Suprapubic skin (tissue), 4 donors: ENCODE data around the gene CEACAM21. TPM values are rescaled to one million over a fixed set of nuclear protein-coding genes. Genes with fewer than 3 reads are reported as not detected.

Experiments used
- DNase-seq, 2 donors: peaks; one replicate each; pipeline ENCODE4 v3.0.0-alpha.2; 2019; ENCODE audit warnings: low spot score in 2 of 2
- H3K27ac ChIP-seq: fragments of 200-600 bp; sonication (generic); one replicate; pipeline ENCODE4 v1.5.1; 2019
- H3K27me3 ChIP-seq: fragments of 200-600 bp; sonication (generic); one replicate; pipeline ENCODE4 v1.5.1; 2019
- H3K36me3 ChIP-seq: fragments of 200-600 bp; sonication (generic); one replicate; pipeline ENCODE4 v1.5.1; 2019
- H3K4me1 ChIP-seq: fragments of 200-600 bp; sonication (generic); one replicate; pipeline ENCODE4 v1.5.1; 2019
- H3K4me3 ChIP-seq: fragments of 200-600 bp; sonication (generic); one replicate; pipeline ENCODE4 v1.5.1; 2019; ENCODE audit warnings: mild to moderate bottlenecking
- H3K9me3 ChIP-seq: fragments of 200-600 bp; sonication (generic); one replicate; pipeline ENCODE4 v1.5.1; 2019
- EP300 ChIP-seq: sonication (generic); formaldehyde crosslinking; IDR thresholded peaks from one replicate; pipeline ENCODE4 v1.6.1; 2017; ENCODE audit warnings: antibody characterized with exemption
- POLR2A ChIP-seq, 2 donors: fragments of 450-650 bp; IDR thresholded peaks; one replicate each; pipeline ENCODE4 v1.6.1; 2017; ENCODE audit warnings: antibody characterized with exemption in 2 of 2, mild to moderate bottlenecking in 2 of 2, moderate library complexity in 2 of 2
- POLR2AphosphoS5 ChIP-seq, 3 donors: sonication (generic); formaldehyde crosslinking; IDR thresholded peaks; one replicate each; pipeline ENCODE4 v1.6.1; 2017; ENCODE audit warnings: antibody characterized with exemption in 3 of 3
- WGBS: methylation state at CpG from one replicate; pipeline ENCODE4 v1.1.5; 2018; 5-methylcytosine and 5-hydroxymethylcytosine counted together
- total RNA-seq, 4 donors: library from RNA; depleted of rRNA; stranded (reverse); fragments of >200 nt; gene quantifications; one replicate each; pipeline ENCODE4 v1.1.0, GENCODE V29; 2016
- TF ChIP-seq, protein P1 (sequence below), 2 donors: fragments of 200-600 bp in 1 of 2; fragments of 450-650 bp in 1 of 2; sonication (generic) in 1 of 2; IDR thresholded peaks; one replicate each; pipeline ENCODE4 v1.5.1; 2016 to 2019; ENCODE audit warnings: antibody characterized with exemption in 2 of 2, mild to moderate bottlenecking in 1 of 2, moderate library complexity in 1 of 2

CEACAM21 gene
- total RNA-seq, 4 donors from 2014 or later = 2.3 TPM; not detected in 3

DNA sequence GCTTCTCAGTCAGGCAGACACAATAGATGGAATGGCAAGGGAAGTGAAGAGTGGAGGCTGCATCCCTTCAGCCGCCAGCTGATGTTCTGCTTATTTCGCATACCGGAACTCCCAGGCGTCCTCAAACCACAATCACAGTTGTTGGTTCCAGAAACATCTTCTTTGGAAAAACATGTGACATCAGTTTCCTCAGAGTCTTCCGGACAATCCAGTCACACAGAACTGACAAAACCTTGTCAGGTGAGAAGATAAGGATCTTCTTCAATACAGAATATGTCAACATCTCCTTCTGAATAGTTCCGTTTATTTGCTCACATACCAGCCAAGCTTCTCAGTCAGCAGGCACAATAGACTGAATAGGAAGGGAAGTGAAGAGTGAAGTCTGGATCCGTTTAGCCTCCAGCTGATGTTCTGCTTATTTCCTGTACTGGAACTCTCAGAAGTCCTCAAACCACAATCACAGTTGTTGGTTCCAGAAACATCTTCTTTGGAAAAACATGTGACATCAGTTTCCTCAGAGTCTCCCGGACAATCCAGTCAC lies 45.1 kb upstream of the CEACAM21 start:
- no peak for DNase-seq
- 27% methylated on average over 8 of the region's 8 CpGs for WGBS
- no peaks in the 10 kb centered on the region for H3K9me3 ChIP-seq

DNA sequence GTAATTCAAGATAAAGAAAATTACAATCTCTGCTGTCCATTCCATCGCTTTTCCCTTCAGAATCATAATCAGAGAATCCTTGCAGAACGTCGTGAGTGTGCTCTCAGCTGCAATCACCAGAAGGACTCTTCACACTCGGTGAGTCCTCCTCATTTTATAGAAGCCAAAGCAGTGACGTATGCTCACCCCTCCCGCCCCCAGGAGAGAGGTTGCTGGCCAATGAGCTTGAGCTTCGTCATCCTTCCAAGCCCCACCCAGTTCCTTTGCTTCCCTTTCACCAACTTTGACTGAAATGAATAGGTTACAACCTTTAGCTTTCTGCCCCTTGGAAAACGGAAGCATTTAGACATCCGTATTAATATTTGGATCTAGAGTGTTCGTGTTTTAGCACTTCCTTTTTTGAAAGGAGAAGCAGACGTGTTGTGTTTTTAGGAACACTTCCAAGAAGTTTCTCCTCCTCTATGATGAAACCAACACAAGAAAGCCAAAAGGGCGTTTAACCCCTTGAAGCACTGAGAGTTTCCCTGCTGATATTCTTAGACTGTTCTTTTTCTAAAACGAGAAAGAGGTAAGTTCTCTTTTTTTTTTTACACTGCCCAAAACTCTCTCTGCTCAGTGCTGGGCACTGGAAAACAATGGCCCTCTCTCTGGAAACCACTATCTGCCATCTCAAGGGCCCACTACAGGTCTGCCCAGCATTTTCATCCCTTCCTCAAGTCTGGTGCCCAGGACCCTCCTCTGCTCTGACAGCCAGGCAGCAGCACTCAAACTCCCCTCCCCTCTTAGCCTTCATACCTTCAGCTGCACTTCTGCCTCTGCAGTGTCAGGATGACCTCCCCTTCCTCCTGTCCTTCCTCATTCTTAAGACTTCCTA lies 44.3 kb upstream of the CEACAM21 start:
- H3K4me3 ChIP-seq = peak overlapping the region; percentile 25
- H3K4me1 ChIP-seq = peaks cover 29% of the 10 kb centered on the region
- peak overlapping the region; percentile 87 for H3K27ac ChIP-seq
- no peaks in the 10 kb centered on the region for H3K36me3 ChIP-seq
- WGBS = 17% methylated on average over 13 of the region's 13 CpGs
- no peaks in the 10 kb centered on the region for H3K9me3 ChIP-seq
- peak; percentile 89 for DNase-seq
- H3K27me3 ChIP-seq = peaks cover 24% of the 10 kb centered on the region
- TF ChIP-seq POLR2A (IDR thresholded peaks at IDR 0.05) (peak; percentile 79 to 96), EP300 (no peak), POLR2AphosphoS5 (IDR thresholded peaks at IDR 0.05) (peak in 1 of 3 donors; percentile 67)

More for the DNA sequence above, 45.1 kb upstream of the CEACAM21 start:
- H3K27me3 ChIP-seq = peaks cover 28% of the 10 kb centered on the region
- H3K27ac ChIP-seq = peak overlapping the region; percentile 87
- TF ChIP-seq EP300 = no peak
- TF ChIP-seq POLR2AphosphoS5 (IDR thresholded peaks at IDR 0.05) = no peak
- TF ChIP-seq POLR2A (IDR thresholded peaks at IDR 0.05) = no peak
- peaks cover 29% of the 10 kb centered on the region for H3K4me1 ChIP-seq
- H3K36me3 ChIP-seq = no peaks in the 10 kb centered on the region
- H3K4me3 ChIP-seq = peak overlapping the region; percentile 25

DNA sequence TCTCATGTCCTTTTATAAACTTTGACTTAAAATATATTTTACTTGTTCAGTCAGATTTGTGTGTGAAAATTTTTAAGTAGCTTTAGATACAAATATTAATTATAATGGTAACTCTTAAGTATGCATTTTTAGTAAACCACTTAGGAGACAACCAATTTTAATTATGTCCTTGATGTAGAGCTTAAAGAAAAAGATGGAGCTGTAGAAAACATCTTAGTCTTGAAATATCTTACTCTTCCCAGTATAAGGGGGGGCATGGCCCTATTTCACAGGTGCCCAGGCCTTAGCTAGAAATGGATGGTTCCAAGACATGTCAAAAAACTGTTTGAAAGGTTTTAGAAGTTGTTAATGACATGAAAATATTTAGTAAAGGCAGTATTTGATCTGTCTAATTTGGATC lies 43.4 kb upstream of the CEACAM21 start:
- no peak overlapping the region for H3K27ac ChIP-seq
- H3K4me1 ChIP-seq = peaks cover 29% of the 10 kb centered on the region
- no peak overlapping the region for H3K4me3 ChIP-seq
- H3K27me3 ChIP-seq = peaks cover 24% of the 10 kb centered on the region
- DNase-seq = no peak
- no peaks in the 10 kb centered on the region for H3K36me3 ChIP-seq
- no peaks in the 10 kb centered on the region for H3K9me3 ChIP-seq
- TF ChIP-seq EP300 (no peak), POLR2AphosphoS5 (IDR thresholded peaks at IDR 0.05) (no peak), POLR2A (IDR thresholded peaks at IDR 0.05) (no peak)

DNA sequence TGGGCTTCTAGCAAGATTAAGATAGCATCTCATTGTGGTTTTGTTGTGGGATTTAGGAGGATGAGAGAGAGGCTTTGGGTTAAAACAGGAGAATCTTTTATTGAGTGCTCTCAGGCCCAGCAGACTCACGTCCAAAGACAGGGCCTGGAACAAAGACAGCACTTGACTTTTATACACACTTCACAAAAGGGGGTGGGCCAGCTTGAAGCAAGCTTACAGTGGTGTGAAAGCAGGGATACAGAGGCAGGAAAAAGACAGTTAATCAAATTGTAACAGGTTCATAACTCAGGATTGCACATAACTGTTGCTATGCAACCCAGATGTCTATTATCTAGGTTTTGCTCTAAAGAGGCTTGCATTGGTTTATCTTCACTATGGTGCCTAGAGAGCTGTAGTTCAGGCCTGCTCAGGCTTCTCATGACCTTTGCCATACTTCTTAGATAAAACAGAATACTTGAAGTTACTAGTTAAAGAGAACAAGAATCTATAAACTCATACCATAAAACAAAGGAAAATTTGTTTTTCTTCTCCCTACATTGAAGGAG lies 42.2 kb upstream of the CEACAM21 start:
- TF ChIP-seq POLR2A (IDR thresholded peaks at IDR 0.05) (no peak), EP300 (no peak), POLR2AphosphoS5 (IDR thresholded peaks at IDR 0.05) (no peak)
- TF ChIP-seq, protein P1, sequence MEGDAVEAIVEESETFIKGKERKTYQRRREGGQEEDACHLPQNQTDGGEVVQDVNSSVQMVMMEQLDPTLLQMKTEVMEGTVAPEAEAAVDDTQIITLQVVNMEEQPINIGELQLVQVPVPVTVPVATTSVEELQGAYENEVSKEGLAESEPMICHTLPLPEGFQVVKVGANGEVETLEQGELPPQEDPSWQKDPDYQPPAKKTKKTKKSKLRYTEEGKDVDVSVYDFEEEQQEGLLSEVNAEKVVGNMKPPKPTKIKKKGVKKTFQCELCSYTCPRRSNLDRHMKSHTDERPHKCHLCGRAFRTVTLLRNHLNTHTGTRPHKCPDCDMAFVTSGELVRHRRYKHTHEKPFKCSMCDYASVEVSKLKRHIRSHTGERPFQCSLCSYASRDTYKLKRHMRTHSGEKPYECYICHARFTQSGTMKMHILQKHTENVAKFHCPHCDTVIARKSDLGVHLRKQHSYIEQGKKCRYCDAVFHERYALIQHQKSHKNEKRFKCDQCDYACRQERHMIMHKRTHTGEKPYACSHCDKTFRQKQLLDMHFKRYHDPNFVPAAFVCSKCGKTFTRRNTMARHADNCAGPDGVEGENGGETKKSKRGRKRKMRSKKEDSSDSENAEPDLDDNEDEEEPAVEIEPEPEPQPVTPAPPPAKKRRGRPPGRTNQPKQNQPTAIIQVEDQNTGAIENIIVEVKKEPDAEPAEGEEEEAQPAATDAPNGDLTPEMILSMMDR (IDR thresholded peaks at IDR 0.05) = no peak
- Histone ChIP-seq H3K9me3 (no peaks in the 10 kb centered on the region), H3K36me3 (no peaks in the 10 kb centered on the region), H3K27me3 (peaks cover 20% of the 10 kb centered on the region), H3K4me3 (no peak overlapping the region), H3K27ac (no peak overlapping the region), H3K4me1 (peaks cover 29% of the 10 kb centered on the region)
- DNase-seq = no peak
- 38% methylated on average over 1 of the region's 1 CpG for WGBS

DNA sequence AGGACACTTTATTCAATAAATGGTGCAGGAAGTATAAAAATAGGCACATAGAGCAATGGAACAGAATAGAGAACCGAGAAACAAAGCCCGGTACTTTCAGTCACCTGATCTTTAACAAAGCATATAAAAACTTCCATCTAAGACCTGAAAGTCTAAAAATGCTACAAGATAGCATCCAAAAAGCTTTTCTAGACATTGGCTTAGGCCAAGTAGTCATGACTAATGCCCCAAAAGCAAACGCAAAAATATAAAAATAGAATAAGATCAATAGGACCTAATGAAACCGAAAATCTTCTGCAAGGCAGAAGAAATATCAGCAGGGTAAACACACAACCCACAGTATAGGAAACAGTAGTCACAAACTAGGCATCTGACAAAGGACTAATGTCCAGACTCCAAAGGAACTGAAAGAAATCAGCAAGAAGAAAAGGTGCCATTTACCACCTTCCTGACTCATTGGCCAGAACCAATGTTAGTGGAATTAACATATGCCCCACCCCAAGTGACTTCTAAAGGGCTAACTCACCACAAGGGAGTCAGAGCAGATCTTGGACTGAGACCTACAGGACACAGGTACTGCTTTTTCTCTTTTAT lies 40.8 kb upstream of the CEACAM21 start:
- Histone ChIP-seq H3K36me3 (no peaks in the 10 kb centered on the region), H3K9me3 (no peaks in the 10 kb centered on the region), H3K4me3 (no peak overlapping the region), H3K4me1 (peaks cover 27% of the 10 kb centered on the region), H3K27me3 (peaks cover 16% of the 10 kb centered on the region), H3K27ac (no peak overlapping the region)
- TF ChIP-seq, protein P1 (IDR thresholded peaks at IDR 0.05) = no peak
- TF ChIP-seq POLR2A (IDR thresholded peaks at IDR 0.05) (no peak), EP300 (no peak), POLR2AphosphoS5 (IDR thresholded peaks at IDR 0.05) (no peak)
- 55% methylated on average over 4 of the region's 4 CpGs for WGBS
- no peak for DNase-seq

DNA sequence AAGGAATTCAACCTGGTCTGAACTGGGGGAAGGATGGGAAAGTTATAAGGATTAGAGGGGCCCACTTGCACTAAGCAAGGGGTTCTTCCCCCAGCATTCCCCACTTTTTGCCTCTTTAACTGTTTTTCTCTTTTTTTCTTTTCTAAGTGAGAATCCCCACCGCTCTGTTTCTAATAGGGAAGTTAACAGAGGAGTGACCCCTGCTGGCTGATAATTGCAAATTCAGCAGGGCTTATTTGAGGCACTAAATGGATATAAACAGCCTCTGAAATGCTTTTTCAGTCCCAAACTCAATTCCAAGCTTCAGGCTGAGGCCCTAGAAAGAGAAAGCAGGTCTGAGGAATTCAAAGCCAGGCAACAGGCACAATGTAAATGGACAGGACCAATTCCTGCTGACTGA lies 38.2 kb upstream of the CEACAM21 start:
- peaks cover 17% of the 10 kb centered on the region for H3K27me3 ChIP-seq
- no peak overlapping the region for H3K4me3 ChIP-seq
- no peak for DNase-seq
- 50% methylated on average over 1 of the region's 1 CpG for WGBS
- no peak overlapping the region for H3K27ac ChIP-seq
- H3K36me3 ChIP-seq = no peaks in the 10 kb centered on the region
- TF ChIP-seq POLR2A (IDR thresholded peaks at IDR 0.05) (no peak), EP300 (no peak), POLR2AphosphoS5 (IDR thresholded peaks at IDR 0.05) (no peak)
- TF ChIP-seq, protein P1 (IDR thresholded peaks at IDR 0.05) = peak in 1 of 2 donors; percentile 3
- H3K4me1 ChIP-seq = peaks cover 7% of the 10 kb centered on the region
- no peaks in the 10 kb centered on the region for H3K9me3 ChIP-seq
